NCI-H1417 treated with DMSO at 0.1 percent for 48 hours (cell line): ENCODE data around the gene CRKL.
"Not testable (repeated sequence)": the region's sequence is repeated elsewhere in the genome, so short reads cannot be mapped to it uniquely, and the experiment has no call there.

ENCODE experiments used
- DNase-seq: peaks from one replicate; lab custom pipeline; 2025; lab: John Stamatoyannopoulos, UW

The CRKL gene

GRCh38 chr22:20933910-20934309, 16.7 kb downstream of the CRKL start:
- no peak for DNase-seq

GRCh38 chr22:20935049-20935448, 17.8 kb downstream of the CRKL start:
- DNase-seq = not testable (repeated sequence)

GRCh38 chr22:20935780-20936539, 18.8 kb downstream of the CRKL start:
- DNase-seq = not testable (repeated sequence)

GRCh38 chr22:20937031-20937793, 20.0 kb downstream of the CRKL start:
- DNase-seq = no peak

- no peak for DNase-seq
These were observed 20.8 kb downstream of the CRKL start for GRCh38 chr22:20937794-20938671.

GRCh38 chr22:20939457-20940185, 22.4 kb downstream of the CRKL start:
- DNase-seq = not testable (repeated sequence)

- DNase-seq = no peak
These were observed 23.0 kb downstream of the CRKL start for GRCh38 chr22:20940186-20940651.

- no peak for DNase-seq
These were observed 23.7 kb downstream of the CRKL start for GRCh38 chr22:20940904-20941385.

GRCh38 chr22:20942203-20942902, 25.1 kb downstream of the CRKL start:
- DNase-seq = not testable (repeated sequence)

- no peak for DNase-seq
These were observed 26.1 kb downstream of the CRKL start for GRCh38 chr22:20943104-20943933.

- no peak for DNase-seq
These were observed 26.8 kb downstream of the CRKL start for GRCh38 chr22:20944042-20944441.

GRCh38 chr22:20945578-20945934, 28.3 kb downstream of the CRKL start:
- no peak for DNase-seq

GRCh38 chr22:20946080-20946986, 29.1 kb downstream of the CRKL start:
- no peak for DNase-seq

GRCh38 chr22:20946991-20947390, 29.8 kb downstream of the CRKL start:
- DNase-seq = no peak

- DNase-seq = no peak
These were observed 31.2 kb downstream of the CRKL start for GRCh38 chr22:20948450-20948849.

- no peak for DNase-seq
These were observed 31.8 kb downstream of the CRKL start for GRCh38 chr22:20948989-20949388.

GRCh38 chr22:20949698-20950183, 32.5 kb downstream of the CRKL start:
- no peak for DNase-seq

GRCh38 chr22:20951151-20951931, 34.1 kb downstream of the CRKL start:
- DNase-seq = no peak
